A549 (cell line): ENCODE measurements around the gene CLDN14. TPM values are rescaled to one million over a fixed set of nuclear protein-coding genes. Genes with fewer than 3 reads are reported as not detected.

Source experiments
- ATAC-seq, 2 experiments: fragments of 200-7000 bp in 1 of 2; fragments of >200 bp in 1 of 2; cut with Nextera tagmentation in 1 of 2; cut with Tn5 transposase in 1 of 2; 3 replicates each; pipeline versions ENCODE4 v1.8.0 to v1.9.1; 2018 to 2020; ENCODE audit warnings: mild to moderate bottlenecking in 1 of 2, moderate library complexity in 1 of 2
- CTCF ChIA-PET: fragments of 300-600 bp; sonication (Branson Sonifier 250); formaldehyde crosslinking; extraction: SDS; loops from one replicate; lab custom pipeline; 2021; ENCODE audit warnings: antibody characterized with exemption, inconsistent platforms; lab: Yijun Ruan, JAX
- POLR2A ChIA-PET: fragments of 350-600 bp; formaldehyde crosslinking; extraction: SDS; loops from one replicate; lab custom pipeline; 2021; ENCODE audit warnings: antibody characterized with exemption, inconsistent platforms; lab: Yijun Ruan, JAX
- DNase-seq, 2 experiments: peaks; one replicate each; pipeline versions ENCODE4 v3.0.0 to v3.0.0-alpha.2; 2011 to 2016; ENCODE audit warnings: low read depth in 1 of 2, low spot score in 1 of 2
- FAIRE-seq: peaks from 2 replicates; lab custom pipeline; 2011; peaks lifted over from hg19 to GRCh38; lab: Jason Lieb, UNC
- H3K27ac ChIP-seq, 2 experiments: fragments of >200 bp; sonication (Bioruptor Twin); formaldehyde crosslinking; 3 replicates each; pipeline ENCODE4 v1.5.1; 2016 to 2017
- H3K4me1 ChIP-seq: fragments of >200 bp; sonication (Bioruptor Twin); formaldehyde crosslinking; 3 replicates; pipeline ENCODE4 v1.6.1; 2016
- H3K4me2 ChIP-seq: fragments of >200 bp; sonication (Bioruptor Twin); formaldehyde crosslinking; 3 replicates; pipeline ENCODE4 v1.6.1; 2016
- H3K4me3 ChIP-seq: fragments of >200 bp; sonication (Bioruptor Twin); formaldehyde crosslinking; 3 replicates; pipeline ENCODE4 v1.5.1; 2016
- H3K9me3 ChIP-seq: fragments of >200 bp; sonication (Bioruptor Twin); formaldehyde crosslinking; 3 replicates; pipeline ENCODE4 v1.6.1; 2016
- CBX8 ChIP-seq: fragments of 200-600 bp; sonication (generic); IDR thresholded peaks from 2 replicates; pipeline ENCODE4 v1.6.1; 2016
- CEBPB ChIP-seq, 2 experiments: fragments of >200 bp in 1 of 2; sonication (Bioruptor Twin) in 1 of 2; formaldehyde crosslinking in 1 of 2; IDR thresholded peaks; 2 replicates each; pipeline ENCODE4 v1.6.1; 2012 to 2016
- CHD4 ChIP-seq: fragments of 200-600 bp; sonication (generic); IDR thresholded peaks from 2 replicates; pipeline ENCODE4 v1.6.1; 2016; ENCODE audit warnings: antibody characterized with exemption, mild to moderate bottlenecking, borderline replicate concordance
- HMGXB4 ChIP-seq: fragments of 250-450 bp; sonication (Bioruptor Pico); IDR thresholded peaks from 2 replicates; pipeline ENCODE4 v1.5.0; 2021; ENCODE audit warnings: mild to moderate bottlenecking, moderate library complexity, borderline replicate concordance
- HOXB13 ChIP-seq: fragments of 250-450 bp; sonication (Bioruptor Pico); IDR thresholded peaks from 2 replicates; pipeline ENCODE4 v1.5.0; 2020; ENCODE audit warnings: low read depth, mild to moderate bottlenecking, moderate library complexity
- JUN ChIP-seq, 2 experiments: fragments of >200 bp; sonication (Bioruptor Twin); formaldehyde crosslinking; IDR thresholded peaks; 2 replicates in 1 of 2; 3 replicates in 1 of 2; pipeline ENCODE4 v1.6.1; 2016 to 2017
- KDM5A ChIP-seq: fragments of 200-600 bp; sonication (generic); IDR thresholded peaks from 2 replicates; pipeline ENCODE4 v1.6.1; 2016; ENCODE audit warnings: antibody characterized with exemption, mild to moderate bottlenecking
- MYC ChIP-seq: IDR thresholded peaks from 2 replicates; pipeline ENCODE4 v1.6.1; 2012; ENCODE audit warnings: mild to moderate bottlenecking, inconsistent platforms, low read length, improper control_type of control experiment, borderline replicate concordance
- NPAS2 ChIP-seq: fragments of 250-450 bp; sonication (Bioruptor Pico); IDR thresholded peaks from 2 replicates; pipeline ENCODE4 v1.8.0; 2022; ENCODE audit warnings: mild to moderate bottlenecking, moderate library complexity, borderline replicate concordance
- PHF8 ChIP-seq: fragments of 200-600 bp; sonication (generic); IDR thresholded peaks from 2 replicates; pipeline ENCODE4 v1.6.1; 2016; ENCODE audit warnings: low read depth, mild to moderate bottlenecking, antibody characterized with exemption, moderate library complexity, borderline replicate concordance
- RAD21 ChIP-seq, 2 experiments: fragments of >200 bp in 1 of 2; sonication (Bioruptor Twin) in 1 of 2; formaldehyde crosslinking in 1 of 2; IDR thresholded peaks in 1 of 2; conservative IDR thresholded peaks in 1 of 2; 2 replicates in 1 of 2; 3 replicates in 1 of 2; pipeline ENCODE4 v1.6.1; 2012 to 2018; ENCODE audit warnings: inconsistent platforms in 1 of 2
- RARB ChIP-seq: fragments of 250-450 bp; sonication (Bioruptor Pico); IDR thresholded peaks from 2 replicates; pipeline ENCODE4 v1.8.0; 2021; ENCODE audit warnings: mild to moderate bottlenecking, moderate library complexity
- REST ChIP-seq: fragments of 200-600 bp; sonication (generic); IDR thresholded peaks from 2 replicates; pipeline ENCODE4 v1.6.1; 2016; ENCODE audit warnings: antibody characterized with exemption, mild to moderate bottlenecking, moderate library complexity
- SMC3 ChIP-seq: fragments of >200 bp; sonication (Bioruptor Twin); formaldehyde crosslinking; IDR thresholded peaks from 3 replicates; pipeline ENCODE4 v1.6.1; 2018; ENCODE audit warnings: inconsistent platforms
- TFCP2L1 ChIP-seq: fragments of 250-450 bp; sonication (Bioruptor Pico); IDR thresholded peaks from 2 replicates; pipeline ENCODE4 v1.5.0; 2021; ENCODE audit warnings: mild to moderate bottlenecking
- TP53 ChIP-seq: fragments of 250-450 bp; sonication (Bioruptor Pico); IDR thresholded peaks from 2 replicates; pipeline ENCODE4 v1.5.0; 2021; ENCODE audit warnings: mild to moderate bottlenecking, moderate library complexity
- ZFP36 ChIP-seq: fragments of 450-650 bp; IDR thresholded peaks from 2 replicates; pipeline ENCODE4 v1.6.1; 2014; ENCODE audit warnings: borderline replicate concordance; ENCODE audit not compliant: partially characterized antibody
- ZNF302 ChIP-seq: fragments of 250-450 bp; sonication (Bioruptor Pico); IDR thresholded peaks from 2 replicates; pipeline ENCODE4 v1.9.0; 2021; ENCODE audit warnings: inconsistent platforms, mild to moderate bottlenecking, moderate library complexity
- WGBS: methylation state at CpG from one replicate; pipeline ENCODE4 v1.1.6; 2017; ENCODE audit errors: missing lambda C conversion rate; 5-methylcytosine and 5-hydroxymethylcytosine counted together
- polyA plus RNA-seq, 4 experiments: library from polyadenylated mRNA; depleted of rRNA in 3 of 4; stranded (reverse); fragments of >200 nt; fragmentation: RNase III in 1 of 4; extraction: RNeasy Plus Mini Kit Qiagen cat#74134 plus additional on column Dnase treatment in 1 of 4; gene quantifications; 2 replicates in 3 of 4; 3 replicates in 1 of 4; pipeline ENCODE4 v1.2.3, GENCODE V29; 2011 to 2017
- TF ChIP-seq, protein P1 (sequence below): fragments of >200 bp; sonication (Bioruptor Twin); formaldehyde crosslinking; IDR thresholded peaks from 3 replicates; pipeline ENCODE4 v1.5.1; 2016
- TF ChIP-seq, protein P2 (sequence below): fragments of >200 bp; sonication (Bioruptor Twin); formaldehyde crosslinking; IDR thresholded peaks from 2 replicates; pipeline ENCODE4 v1.6.1; 2016

CLDN14 gene
- polyA plus RNA-seq, 2 of the 4 experiments (the other 2 are of a cell fraction) = not detected

DNA sequence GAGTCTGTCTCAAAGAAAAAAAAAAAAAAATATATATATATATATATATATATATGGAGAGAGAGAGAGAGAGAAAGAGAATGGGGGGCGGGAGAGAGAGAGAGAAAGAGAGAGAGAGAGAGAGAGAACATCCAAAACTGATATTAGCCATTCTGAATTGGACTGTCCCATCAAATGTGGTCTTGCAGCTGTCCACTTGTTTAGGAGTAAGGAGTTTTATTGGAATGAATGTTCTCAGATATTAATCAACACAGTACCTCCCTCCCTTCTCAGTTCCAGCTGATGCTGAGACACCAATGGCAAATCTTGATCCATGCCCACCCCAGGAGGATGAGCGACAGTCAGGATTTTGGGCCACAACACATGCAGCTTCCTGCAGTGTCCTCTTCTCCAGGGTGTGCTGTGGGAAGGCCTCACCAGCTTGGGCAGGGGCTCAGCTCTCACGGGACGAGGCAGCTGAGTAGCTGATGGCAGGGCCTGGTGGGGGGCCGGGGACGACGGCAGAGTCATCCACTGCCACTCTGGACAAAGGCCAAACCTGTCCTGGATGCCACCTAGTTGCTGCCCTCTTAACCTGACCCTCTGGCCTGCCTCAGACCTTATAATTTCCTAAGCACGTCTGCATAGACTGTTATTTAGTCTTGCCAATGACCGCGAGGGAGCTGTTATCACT is 9.3 kb upstream of the CLDN14 start:
- no peaks in the 10 kb centered on the region for H3K4me1 ChIP-seq
- no peak overlapping the region for H3K27ac ChIP-seq
- WGBS = 86% methylated on average over 8 of the region's 10 CpGs
- H3K4me2 ChIP-seq = no peak overlapping the region
- no peak for DNase-seq
- no peaks in the 10 kb centered on the region for H3K9me3 ChIP-seq
- POLR2A ChIA-PET = interaction anchor here (1.8 kb wide), 1 partner anchor 59 kb away, joined by 6 read pairs; no protein-coding TSS in a partner anchor
- CTCF ChIA-PET = interaction anchor here (0.5 to 2.0 kb wide), 3 partner anchors 14 to 513 kb away, joined by 3 to 6 read pairs (median 4); no protein-coding TSS in a partner anchor
- TF ChIP-seq ZNF302 (no peak), CEBPB (IDR thresholded peaks at IDR 0.05) (no peak), ZFP36 (no peak), RAD21 (conservative IDR thresholded peaks at IDR 0.05 in 1 of 2, IDR thresholded peaks at IDR 0.05 in 1 of 2) (no peak), HOXB13 (no peak), KDM5A (no peak), TFCP2L1 (CRISPR knock-in tag) (no peak), CBX8 (no peak), SMC3 (no peak), REST (no peak), PHF8 (no peak), MYC (no peak), CHD4 (no peak), RARB (no peak), HMGXB4 (no peak)
- TF ChIP-seq, protein P1, sequence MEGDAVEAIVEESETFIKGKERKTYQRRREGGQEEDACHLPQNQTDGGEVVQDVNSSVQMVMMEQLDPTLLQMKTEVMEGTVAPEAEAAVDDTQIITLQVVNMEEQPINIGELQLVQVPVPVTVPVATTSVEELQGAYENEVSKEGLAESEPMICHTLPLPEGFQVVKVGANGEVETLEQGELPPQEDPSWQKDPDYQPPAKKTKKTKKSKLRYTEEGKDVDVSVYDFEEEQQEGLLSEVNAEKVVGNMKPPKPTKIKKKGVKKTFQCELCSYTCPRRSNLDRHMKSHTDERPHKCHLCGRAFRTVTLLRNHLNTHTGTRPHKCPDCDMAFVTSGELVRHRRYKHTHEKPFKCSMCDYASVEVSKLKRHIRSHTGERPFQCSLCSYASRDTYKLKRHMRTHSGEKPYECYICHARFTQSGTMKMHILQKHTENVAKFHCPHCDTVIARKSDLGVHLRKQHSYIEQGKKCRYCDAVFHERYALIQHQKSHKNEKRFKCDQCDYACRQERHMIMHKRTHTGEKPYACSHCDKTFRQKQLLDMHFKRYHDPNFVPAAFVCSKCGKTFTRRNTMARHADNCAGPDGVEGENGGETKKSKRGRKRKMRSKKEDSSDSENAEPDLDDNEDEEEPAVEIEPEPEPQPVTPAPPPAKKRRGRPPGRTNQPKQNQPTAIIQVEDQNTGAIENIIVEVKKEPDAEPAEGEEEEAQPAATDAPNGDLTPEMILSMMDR = no peak
- TF ChIP-seq, protein P2, sequence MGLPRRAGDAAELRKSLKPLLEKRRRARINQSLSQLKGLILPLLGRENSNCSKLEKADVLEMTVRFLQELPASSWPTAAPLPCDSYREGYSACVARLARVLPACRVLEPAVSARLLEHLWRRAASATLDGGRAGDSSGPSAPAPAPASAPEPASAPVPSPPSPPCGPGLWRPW = no peak
- no peak for FAIRE-seq
- no peak for ATAC-seq
- no peak overlapping the region for H3K4me3 ChIP-seq

- FAIRE-seq (no peak), DNase-seq (no peak), ATAC-seq (no peak)
- CTCF ChIA-PET = interaction anchor here (0.9 kb wide), 1 partner anchor 65 kb away, joined by 3 read pairs; no protein-coding TSS in a partner anchor
- Histone ChIP-seq H3K27ac (no peak overlapping the region), H3K4me3 (no peak overlapping the region), H3K4me2 (no peak overlapping the region), H3K9me3 (no peaks in the 10 kb centered on the region), H3K4me1 (no peaks in the 10 kb centered on the region)
- POLR2A ChIA-PET = no interaction called here
- WGBS = 63% methylated on average over 6 of the region's 6 CpGs
- no peak for TF ChIP-seq REST
- TF ChIP-seq JUN (IDR thresholded peaks at IDR 0.05) = no peak
- no peak for TF ChIP-seq NPAS2
- no peak for TF ChIP-seq CEBPB (IDR thresholded peaks at IDR 0.05)
- no peak for TF ChIP-seq HMGXB4
- no peak for TF ChIP-seq TP53 (CRISPR knock-in tag)
Measured at GRCh38 chr21:36487641-36488307, 7.9 kb upstream of the CLDN14 start.
